ENCODE measurements around the gene B3GALNT2. TPM values are rescaled to one million over a fixed set of nuclear protein-coding genes. Genes with fewer than 3 reads are reported as not detected.
"Not testable (repeated sequence)": the region's sequence is repeated elsewhere in the genome, so short reads cannot be mapped to it uniquely, and the experiment has no call there.

Gene B3GALNT2
- total RNA-seq, 1 donor from 2014 or later, result 42.7 TPM

DNA sequence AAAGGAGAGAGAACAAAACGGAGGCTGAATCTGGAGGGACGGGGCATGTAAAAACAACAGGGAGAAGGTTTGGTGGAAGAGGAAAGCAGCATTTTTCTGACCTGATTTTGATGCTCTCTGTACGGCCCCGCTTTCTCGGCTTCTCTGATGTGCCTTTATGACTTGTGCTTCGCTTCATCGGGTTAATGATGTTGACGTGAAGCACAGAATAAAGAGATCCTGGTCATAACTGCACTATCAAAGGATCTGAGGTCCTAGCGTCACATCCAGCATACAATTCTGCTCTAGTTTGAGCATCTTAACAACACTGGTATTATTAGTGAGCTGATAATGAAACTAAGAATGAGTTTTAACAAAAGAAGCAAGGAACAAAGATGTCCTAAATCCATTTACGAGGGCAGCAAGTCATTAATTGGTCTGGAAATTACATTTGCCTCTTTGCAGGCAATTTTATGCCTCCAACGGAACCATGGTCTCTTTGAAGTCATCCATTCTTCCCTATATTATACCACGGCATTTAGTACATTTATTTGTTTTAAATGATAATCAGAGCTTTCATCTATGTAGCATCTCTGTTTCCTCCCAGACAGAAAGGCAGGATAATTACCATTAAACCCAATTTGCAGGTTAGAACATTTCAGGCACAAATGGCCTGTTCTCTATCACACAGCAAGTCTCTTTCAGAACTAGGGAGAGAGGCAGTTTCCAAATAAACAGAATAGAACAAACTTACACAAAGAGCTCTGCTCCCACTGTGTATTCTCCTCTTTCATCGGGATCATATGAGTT, 45.3 kb upstream of the B3GALNT2 start:
- H3K9me3 Mint-ChIP-seq, result no peaks in the 10 kb centered on the region
- DNase-seq (ENCODE audit: low spot score), result no peak
- TF ChIP-seq, protein P1, sequence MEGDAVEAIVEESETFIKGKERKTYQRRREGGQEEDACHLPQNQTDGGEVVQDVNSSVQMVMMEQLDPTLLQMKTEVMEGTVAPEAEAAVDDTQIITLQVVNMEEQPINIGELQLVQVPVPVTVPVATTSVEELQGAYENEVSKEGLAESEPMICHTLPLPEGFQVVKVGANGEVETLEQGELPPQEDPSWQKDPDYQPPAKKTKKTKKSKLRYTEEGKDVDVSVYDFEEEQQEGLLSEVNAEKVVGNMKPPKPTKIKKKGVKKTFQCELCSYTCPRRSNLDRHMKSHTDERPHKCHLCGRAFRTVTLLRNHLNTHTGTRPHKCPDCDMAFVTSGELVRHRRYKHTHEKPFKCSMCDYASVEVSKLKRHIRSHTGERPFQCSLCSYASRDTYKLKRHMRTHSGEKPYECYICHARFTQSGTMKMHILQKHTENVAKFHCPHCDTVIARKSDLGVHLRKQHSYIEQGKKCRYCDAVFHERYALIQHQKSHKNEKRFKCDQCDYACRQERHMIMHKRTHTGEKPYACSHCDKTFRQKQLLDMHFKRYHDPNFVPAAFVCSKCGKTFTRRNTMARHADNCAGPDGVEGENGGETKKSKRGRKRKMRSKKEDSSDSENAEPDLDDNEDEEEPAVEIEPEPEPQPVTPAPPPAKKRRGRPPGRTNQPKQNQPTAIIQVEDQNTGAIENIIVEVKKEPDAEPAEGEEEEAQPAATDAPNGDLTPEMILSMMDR (IDR thresholded peaks at IDR 0.05), result no peak
- TF ChIP-seq EZH2 (IDR thresholded peaks at IDR 0.05) (no peak), EZH2phosphoT487 (IDR thresholded peaks at IDR 0.05) (no peak)
- Histone ChIP-seq H3K27me3 (no peaks in the 10 kb centered on the region), H4K20me1 (ENCODE audit: low read depth) (no peaks in the 10 kb centered on the region), H3K4me3 (no peak overlapping the region), H3K9ac (no peak overlapping the region), H3K79me2 (ENCODE audit: low read depth) (no peaks in the 10 kb centered on the region), H3K9me3 (ENCODE audit: low read depth) (no peaks in the 10 kb centered on the region), H3K4me2 (no peak overlapping the region), H3K27ac (no peak overlapping the region), H3F3A (ENCODE audit: low read depth) (peaks cover 11% of the 10 kb centered on the region), H3K36me3 (no peaks in the 10 kb centered on the region), H2AFZ (replicated peaks) (no peak overlapping the region), H3K4me1 (peaks cover 12% of the 10 kb centered on the region)
- H3K36me3 Mint-ChIP-seq, result peaks cover 6% of the 10 kb centered on the region
- H3K4me1 Mint-ChIP-seq, result peaks cover 28% of the 10 kb centered on the region
- no peak overlapping the region for H3K4me3 Mint-ChIP-seq
- no peak overlapping the region for H3K27ac Mint-ChIP-seq
- H3K27me3 Mint-ChIP-seq (ENCODE audit: insufficient read depth, low read depth), result peaks cover 6% of the 10 kb centered on the region

DNA sequence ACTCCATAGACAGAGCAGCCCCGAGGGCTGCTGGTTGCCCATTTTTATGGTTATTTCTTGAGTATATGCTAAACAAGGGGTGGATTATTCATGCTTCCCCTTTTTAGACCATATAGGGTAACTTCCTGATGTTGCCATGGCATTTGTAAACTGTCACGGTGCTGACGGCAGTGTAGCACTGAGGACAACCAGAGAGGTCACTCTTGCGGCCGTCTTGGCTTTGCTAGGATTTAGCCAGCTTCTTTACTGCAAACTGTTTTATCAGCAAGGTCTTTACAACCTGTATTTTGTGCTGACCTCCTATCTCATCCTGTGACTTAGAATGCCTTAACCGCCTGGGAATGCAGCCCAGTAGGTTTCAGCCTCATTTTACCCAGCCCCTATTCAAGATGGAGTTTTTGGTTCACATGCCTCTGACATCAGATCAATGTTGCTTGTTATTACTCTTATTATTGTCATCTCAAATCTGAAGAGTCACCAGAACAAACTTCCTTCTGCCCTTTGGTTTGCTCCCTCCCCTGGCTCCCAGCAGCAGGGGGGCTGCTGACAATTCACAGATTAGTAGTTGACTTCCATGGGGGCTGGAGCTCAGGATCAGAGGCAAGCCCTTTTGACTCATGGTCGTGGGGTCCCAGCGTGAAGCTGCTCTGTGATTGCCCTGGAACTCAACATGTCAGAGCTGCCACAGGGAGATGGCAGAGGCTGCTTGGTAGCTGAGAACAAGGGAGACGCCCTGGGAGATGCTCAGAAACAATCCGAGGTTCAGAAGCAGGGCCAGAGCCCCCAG, 42.3 kb upstream of the B3GALNT2 start:
- not testable (repeated sequence) for H3K79me2 ChIP-seq (ENCODE audit: low read depth)
- H3K27ac Mint-ChIP-seq, result peak overlapping the region; percentile 73

DNA sequence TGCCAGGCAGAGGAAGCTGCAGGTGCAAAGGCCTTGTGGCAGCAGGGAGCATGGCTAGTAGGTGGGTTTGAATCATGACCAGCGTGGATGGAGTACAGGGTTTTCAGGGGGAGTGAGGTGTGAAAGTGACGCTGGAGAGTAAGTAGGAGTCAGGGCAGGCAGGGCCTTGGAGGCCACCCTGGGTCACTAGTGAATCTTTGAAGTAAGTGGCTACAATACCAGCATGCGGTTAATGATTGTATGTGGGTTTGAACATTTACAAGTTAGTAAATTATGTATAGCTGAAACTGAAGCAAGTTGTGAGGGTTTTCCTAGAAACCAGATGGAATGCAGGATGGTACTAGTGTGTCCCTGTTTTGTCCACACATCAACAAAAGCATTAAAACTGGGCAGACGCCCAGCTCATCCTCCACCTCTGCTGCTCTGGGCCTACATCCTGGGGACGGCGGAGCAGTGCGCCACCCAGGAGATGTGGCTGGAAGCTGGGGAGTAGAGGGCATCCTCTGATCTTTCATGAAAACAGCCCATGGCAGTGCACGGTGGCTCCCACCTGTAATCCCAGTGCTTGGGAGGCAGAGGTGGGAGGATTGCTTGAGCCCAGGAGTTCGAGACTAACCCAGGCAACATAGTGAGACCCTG, 41.2 kb upstream of the B3GALNT2 start:
- Histone ChIP-seq H3K79me2 (ENCODE audit: low read depth) (no peaks in the 10 kb centered on the region), H3K36me3 (no peaks in the 10 kb centered on the region), H3K27me3 (no peaks in the 10 kb centered on the region), H2AFZ (replicated peaks) (no peak overlapping the region), H3F3A (ENCODE audit: low read depth) (peaks cover 11% of the 10 kb centered on the region), H3K27ac (no peak overlapping the region), H4K20me1 (ENCODE audit: low read depth) (no peaks in the 10 kb centered on the region), H3K4me3 (no peak overlapping the region), H3K9me3 (ENCODE audit: low read depth) (no peaks in the 10 kb centered on the region), H3K4me2 (no peak overlapping the region), H3K9ac (no peak overlapping the region), H3K4me1 (peaks cover 12% of the 10 kb centered on the region)
- Mint-ChIP-seq H3K9me3 (no peaks in the 10 kb centered on the region), H3K27me3 (ENCODE audit: insufficient read depth, low read depth) (peaks cover 7% of the 10 kb centered on the region), H3K4me3 (no peak overlapping the region), H3K36me3 (peaks cover 4% of the 10 kb centered on the region), H3K4me1 (peaks cover 25% of the 10 kb centered on the region), H3K27ac (no peak overlapping the region)
- no peak for DNase-seq (ENCODE audit: low spot score)
- TF ChIP-seq EZH2 (IDR thresholded peaks at IDR 0.05) (no peak), EZH2phosphoT487 (IDR thresholded peaks at IDR 0.05) (no peak)
- TF ChIP-seq, protein P1 (IDR thresholded peaks at IDR 0.05), result no peak

More for the DNA sequence above, 42.3 kb upstream of the B3GALNT2 start:
- H3K27me3 Mint-ChIP-seq (ENCODE audit: insufficient read depth, low read depth); H3K4me3 Mint-ChIP-seq; H3K9me3 ChIP-seq (ENCODE audit: low read depth); H3K27ac ChIP-seq; H3K4me3 ChIP-seq; H3K9ac ChIP-seq; H3K36me3 ChIP-seq; H3K36me3 Mint-ChIP-seq; H3K27me3 ChIP-seq; H4K20me1 ChIP-seq (ENCODE audit: low read depth); H2AFZ ChIP-seq (replicated peaks); H3K9me3 Mint-ChIP-seq: not testable (repeated sequence)
- peaks cover 25% of the 10 kb centered on the region for H3K4me1 Mint-ChIP-seq
- Histone ChIP-seq H3F3A (ENCODE audit: low read depth) (peaks cover 11% of the 10 kb centered on the region), H3K4me2 (peak overlapping the region; percentile 34), H3K4me1 (peaks cover 12% of the 10 kb centered on the region)
- TF ChIP-seq, protein P1 (IDR thresholded peaks at IDR 0.05), result peak; percentile 34
- peak; percentile 37 for DNase-seq (ENCODE audit: low spot score)

- not testable (repeated sequence) for H3K27ac Mint-ChIP-seq; H4K20me1 ChIP-seq (ENCODE audit: low read depth); H3K27ac ChIP-seq; H3K4me3 ChIP-seq; H3K9me3 ChIP-seq (ENCODE audit: low read depth); H3K36me3 Mint-ChIP-seq; H2AFZ ChIP-seq (replicated peaks); DNase-seq (ENCODE audit: low spot score); H3K9me3 Mint-ChIP-seq; H3K27me3 Mint-ChIP-seq (ENCODE audit: insufficient read depth, low read depth); H3K27me3 ChIP-seq; H3K79me2 ChIP-seq (ENCODE audit: low read depth); H3K4me2 ChIP-seq; H3K36me3 ChIP-seq; H3K4me3 Mint-ChIP-seq; H3K9ac ChIP-seq
- H3F3A ChIP-seq (ENCODE audit: low read depth), result peaks cover 11% of the 10 kb centered on the region
- H3K4me1 Mint-ChIP-seq, result peaks cover 25% of the 10 kb centered on the region
- H3K4me1 ChIP-seq, result peaks cover 12% of the 10 kb centered on the region
Measured at GRCh38 chr1:235542845-235543244, 38.6 kb upstream of the B3GALNT2 start.
